Fibroblast of lung (primary cell): Measurements from ENCODE around the gene FCMR.

ENCODE experiments used
- CTCF ChIP-seq, 2 donors: IDR thresholded peaks in 1 of 2; conservative IDR thresholded peaks in 1 of 2; 1 replicate in 1 of 2; 2 replicates in 1 of 2; pipeline ENCODE4 v1.5.1; 2011 to 2012; ENCODE audit warnings: low read length in 2 of 2, control low read depth in 1 of 2, inconsistent platforms in 1 of 2, low read depth in 1 of 2, mild to moderate bottlenecking in 1 of 2
- EZH2 ChIP-seq: IDR thresholded peaks from 2 replicates; pipeline ENCODE4 v1.5.1; 2012; ENCODE audit warnings: low read length, control low read depth, mild to moderate bottlenecking; ENCODE audit errors: missing control alignments

GRCh38 chr1:206939841-206940587 lies 18.3 kb upstream of the FCMR start:
- TF ChIP-seq CTCF (conservative IDR thresholded peaks at IDR 0.05 in 1 of 2, IDR thresholded peaks at IDR 0.05 in 1 of 2; ENCODE audit: low read depth in 1 of 2, low read length in 2 of 2) (no peak), EZH2 (no peak)
